HG02623 (cell line): ENCODE data around the gene RTN4RL1.
"Not testable (repeated sequence)": the region's sequence is repeated elsewhere in the genome, so short reads cannot be mapped to it uniquely, and the experiment has no call there.

Source experiments
- ATAC-seq: cut with Tn5 transposase; IDR thresholded peaks from one replicate; pipeline ENCODE4 v1.9.1; 2021; ENCODE audit warnings: moderate library complexity; ENCODE audit not compliant: unreplicated experiment

The RTN4RL1 gene

DNA sequence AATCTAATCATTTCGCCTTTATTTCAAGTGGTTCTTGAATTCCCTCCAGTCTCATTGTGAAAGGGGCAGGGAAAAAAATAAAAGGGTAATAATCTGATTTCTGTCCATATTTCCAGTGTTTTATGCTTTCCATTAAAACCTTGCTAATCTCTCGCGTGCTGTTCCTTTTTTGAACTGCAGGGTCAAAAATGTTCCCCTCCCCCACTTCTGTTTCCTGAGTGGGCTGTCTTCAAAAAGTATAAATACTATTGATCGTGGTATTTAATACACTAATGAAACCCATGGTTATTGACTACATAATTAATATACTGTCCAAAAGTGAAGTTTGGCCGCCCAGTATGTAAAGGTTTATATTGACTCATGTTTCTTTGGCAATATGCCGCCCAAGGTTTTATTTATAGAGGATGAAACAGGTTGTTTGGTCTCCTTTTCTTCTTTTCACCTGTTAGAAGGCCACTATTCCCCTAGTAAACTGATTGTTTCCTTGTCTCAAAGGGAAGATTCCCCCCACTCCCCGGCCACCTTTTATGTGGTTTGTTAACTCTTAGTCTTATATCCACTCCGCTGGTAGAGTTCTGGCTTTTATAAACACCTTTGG, 125.6 kb downstream of the RTN4RL1 start:
- no peak for ATAC-seq

DNA sequence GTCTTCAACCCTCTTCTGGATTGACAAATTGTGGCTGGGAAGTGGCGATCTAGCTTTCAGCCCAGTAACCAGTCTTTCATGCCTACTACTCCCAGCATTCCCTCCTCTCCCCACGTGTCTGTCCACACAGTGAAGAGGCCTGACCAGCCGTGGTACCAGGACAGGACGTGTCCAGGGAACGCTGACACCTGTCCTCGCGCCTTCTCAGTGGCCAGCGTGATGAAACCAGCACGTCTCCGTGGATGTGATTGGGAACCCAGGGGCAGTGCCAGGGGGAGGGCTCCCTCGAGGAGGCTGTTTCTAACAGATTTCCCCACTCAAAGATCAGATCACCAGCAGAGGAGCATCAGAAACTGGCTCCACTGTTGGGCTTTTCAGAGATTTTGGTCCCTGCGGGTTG, 126.3 kb downstream of the RTN4RL1 start:
- no peak for ATAC-seq

DNA sequence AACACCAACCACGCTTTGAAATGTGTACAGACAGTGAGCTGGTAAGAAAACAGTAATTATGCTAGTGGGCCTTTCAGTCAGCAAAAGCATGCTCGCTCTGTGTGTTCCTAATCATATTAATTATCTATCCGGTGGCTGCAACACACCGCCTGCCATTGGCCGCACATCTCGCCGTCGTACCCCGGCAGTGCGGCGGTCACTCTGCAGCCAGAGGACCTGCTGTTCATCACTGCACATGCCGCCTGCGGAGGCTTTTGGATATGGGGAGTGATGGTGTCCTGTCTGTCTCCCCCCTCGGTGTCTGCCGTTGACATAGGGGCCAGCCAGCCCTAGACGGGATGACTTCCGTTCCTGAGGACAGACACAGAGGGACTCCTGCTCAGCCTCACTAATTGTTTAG, 126.8 kb downstream of the RTN4RL1 start:
- no peak for ATAC-seq

DNA sequence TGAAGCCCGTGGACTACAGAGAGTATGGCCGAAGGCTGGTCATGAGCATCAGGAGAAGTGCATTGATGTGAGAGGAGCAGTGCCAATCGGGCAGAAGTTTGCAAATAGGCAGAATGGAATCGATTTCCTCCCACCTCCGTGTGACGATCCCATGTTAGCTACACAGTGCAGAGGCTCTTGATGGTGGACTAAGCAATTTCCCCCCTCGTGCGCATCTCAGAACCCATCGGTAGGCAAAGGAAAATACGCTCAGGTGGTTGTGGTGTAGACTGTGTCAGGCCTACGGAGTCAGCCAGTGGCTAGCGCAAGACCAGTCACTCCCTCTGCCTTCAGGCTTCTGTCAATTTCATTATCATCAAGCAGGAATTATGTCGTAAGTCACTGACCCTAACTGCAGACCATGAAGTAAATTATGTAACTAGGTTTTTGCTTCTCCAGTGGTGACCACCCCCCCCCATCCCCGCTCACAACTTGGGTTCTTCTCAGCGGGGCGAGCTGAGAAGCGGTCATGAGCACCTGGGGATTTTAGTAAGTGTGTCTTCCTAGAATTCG, 128.0 kb downstream of the RTN4RL1 start:
- no peak for ATAC-seq

DNA sequence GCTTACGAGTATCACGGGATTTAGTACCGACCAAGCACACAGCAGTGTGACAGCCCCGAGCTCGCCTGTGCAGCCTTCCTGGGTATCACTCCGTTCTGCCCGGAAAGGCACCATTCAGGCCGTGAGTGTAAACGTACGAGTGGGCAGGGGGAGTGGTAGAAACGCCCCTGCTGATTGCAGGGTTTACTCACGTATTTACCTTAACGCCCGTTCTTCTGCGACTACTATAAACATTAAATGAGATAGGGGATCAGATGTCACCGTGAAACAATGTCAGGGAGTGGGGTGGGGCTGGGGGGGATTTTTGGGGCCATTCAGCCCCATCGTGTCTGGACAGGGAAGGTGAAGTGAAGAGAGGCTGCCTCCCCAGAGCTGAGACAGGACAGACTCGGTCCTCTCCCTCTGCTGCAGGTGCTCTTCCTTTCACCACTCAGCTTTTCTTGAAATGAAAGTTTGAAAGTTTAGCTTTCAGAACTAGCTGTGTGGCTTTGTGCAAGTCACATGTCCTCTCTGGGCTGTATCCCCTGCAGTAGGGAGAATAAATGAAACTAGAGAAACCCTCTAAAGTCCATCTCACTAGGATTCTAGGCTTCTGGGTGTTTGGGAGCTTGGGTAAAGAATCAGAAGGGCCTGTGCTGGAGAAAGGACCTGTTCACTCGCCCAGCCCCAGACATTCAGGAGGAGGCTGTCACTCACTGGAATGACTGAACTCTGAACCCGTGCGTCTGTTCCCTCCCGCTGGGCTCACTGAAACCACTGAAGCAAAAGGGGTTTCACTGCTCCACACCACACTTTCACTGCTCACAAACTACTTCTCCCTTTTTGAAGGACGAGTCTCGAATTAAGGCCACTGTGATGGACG, 128.7 kb downstream of the RTN4RL1 start:
- no peak for ATAC-seq

DNA sequence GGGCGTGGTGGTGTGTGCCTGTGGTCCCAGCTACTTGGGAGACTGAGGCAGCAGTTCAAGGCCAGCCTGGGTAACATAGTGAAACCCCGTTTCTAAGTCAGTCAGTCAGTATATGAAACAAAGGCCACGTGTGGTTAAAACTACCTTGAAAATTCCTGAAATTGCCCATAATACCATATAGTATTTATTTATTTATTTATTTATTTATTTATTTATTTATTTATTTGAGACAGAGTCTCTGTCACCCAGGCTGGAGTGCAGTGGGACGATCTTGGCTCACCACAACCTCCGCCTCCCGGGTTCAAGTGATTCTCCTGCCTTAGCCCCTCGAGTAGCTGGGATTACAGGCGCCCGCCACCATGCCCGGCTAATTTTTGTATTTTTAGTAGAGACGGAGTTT, 129.7 kb downstream of the RTN4RL1 start:
- not testable (repeated sequence) for ATAC-seq

DNA sequence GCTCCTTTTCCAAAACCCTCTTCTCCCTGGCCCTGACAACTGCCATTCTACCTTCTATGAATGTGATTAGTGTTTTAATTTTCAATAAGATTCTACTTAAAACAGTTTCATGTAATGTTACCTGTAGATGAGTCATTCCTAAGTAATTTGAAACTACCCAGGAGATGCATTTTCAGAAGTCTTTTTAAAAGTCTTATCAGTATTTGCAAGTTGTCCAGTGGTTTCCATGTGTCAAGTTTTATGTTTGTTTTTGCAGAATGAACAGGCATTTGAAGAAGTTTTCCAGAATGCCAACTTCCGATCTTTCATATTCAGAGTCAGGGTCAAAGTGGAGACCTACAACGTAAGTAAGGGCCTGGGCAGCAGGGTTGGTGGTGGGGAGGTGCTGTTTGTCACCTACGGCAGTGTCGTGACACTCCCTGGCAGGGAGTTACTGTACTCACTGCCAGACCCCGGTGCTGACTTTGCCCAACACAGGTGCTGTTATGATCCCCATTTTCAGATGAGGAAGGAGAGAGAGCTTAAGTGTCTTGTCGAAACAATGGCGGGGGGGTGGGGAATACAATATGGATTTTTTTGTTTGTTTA, 130.3 kb downstream of the RTN4RL1 start:
- no peak for ATAC-seq

DNA sequence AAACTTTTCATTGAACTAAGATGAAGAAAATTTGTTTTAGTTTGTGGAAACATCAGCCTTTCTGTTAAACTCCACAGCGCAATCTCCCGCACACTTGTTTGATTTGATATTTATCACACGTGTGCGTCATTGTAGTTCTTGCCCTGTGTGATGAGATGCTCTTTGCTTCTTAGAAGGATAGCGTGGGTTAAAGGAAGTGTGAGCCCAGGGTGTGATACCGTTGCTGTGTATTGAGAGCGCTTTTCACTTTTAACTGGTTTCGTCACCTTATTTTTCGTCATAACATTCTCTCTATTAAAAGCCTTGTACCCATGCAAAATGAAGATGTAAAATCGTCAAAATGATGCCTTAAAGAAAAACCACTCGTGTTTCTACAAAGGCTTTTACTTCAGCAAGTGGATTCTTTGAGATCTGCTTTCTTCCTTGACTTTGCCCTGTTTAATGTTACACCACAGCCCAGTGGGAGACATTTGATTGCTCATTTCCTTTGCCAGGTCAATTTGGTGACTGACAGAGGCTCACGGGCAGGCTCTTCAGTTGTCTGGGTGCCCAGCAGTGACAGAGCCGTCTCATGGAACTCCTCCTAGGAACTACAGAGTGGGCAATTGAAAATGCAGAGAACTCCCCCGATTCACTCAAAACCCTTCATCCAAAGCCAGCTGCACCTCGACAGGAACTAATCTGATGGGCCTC, 134.2 kb downstream of the RTN4RL1 start:
- ATAC-seq: no peak

DNA sequence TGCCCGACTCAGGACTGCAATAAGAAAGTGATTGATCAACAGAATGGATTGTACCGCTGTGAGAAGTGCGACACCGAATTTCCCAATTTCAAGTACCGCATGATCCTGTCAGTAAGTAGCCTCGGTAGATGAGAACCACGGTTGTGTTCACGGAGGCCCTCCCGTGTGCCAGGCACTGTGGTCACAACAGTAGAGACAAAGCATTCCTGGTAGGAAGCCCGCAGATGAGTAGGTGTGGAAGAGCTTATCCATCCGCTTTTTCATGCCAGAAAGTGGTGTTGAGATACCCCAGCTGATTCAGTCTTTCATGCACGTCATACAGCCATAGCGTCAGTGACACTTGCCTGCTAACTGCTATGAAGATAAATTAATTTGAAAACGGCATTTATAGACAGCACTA, 136.4 kb downstream of the RTN4RL1 start:
- ATAC-seq: no peak
